Activated T-cell treated with anti-CD3 and anti-CD28 coated beads, Interleukin-2, amount 50 U/mL, for 1 hour (primary cell): ENCODE results near the gene TMEM19.
"Not testable (repeated sequence)": the region's sequence is repeated elsewhere in the genome, so short reads cannot be mapped to it uniquely, and the experiment has no call there.

Experiments used
- DNase-seq: peaks from one replicate; pipeline ENCODE4 v3.0.0-alpha.2; 2020

The TMEM19 gene

DNA sequence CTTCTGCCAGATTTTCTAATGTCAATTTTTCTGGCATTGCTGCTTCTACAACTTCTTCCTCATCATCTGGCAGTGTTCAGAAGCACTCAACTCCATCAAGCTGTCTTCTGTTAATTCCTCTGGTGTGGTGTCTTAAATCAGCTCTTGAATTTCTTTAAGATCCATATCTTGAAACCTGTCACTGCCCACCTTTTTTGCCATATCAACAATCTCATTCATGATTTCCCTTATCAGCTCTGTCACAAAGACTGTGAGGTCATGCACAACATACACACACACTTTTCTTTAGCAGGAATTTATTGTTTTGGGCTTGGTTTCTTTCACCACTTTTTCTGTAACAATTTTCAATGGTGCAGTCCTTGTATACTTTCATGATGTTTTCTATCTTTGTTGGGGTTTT, 14.6 kb upstream of the TMEM19 start:
- DNase-seq, result no peak

DNA sequence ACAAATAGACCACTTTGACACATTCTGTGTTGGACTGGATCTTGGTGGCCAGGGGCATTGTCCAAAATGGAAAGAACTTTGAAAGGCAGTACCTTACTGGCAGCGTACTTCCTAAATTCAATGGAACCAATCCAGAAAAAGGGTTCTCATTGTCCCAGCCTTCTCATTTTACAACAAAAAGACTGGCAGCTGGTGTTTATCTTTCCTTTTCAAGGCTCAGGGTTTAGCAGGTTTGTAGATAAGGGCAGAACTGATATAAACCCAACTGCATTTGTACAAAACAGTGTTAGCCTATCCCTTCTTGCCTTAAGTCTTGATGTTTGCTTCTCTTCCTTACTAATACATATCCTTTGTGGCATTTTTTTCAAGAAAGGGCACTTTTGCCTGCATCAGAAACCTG, 14.1 kb upstream of the TMEM19 start:
- DNase-seq, result no peak

DNA sequence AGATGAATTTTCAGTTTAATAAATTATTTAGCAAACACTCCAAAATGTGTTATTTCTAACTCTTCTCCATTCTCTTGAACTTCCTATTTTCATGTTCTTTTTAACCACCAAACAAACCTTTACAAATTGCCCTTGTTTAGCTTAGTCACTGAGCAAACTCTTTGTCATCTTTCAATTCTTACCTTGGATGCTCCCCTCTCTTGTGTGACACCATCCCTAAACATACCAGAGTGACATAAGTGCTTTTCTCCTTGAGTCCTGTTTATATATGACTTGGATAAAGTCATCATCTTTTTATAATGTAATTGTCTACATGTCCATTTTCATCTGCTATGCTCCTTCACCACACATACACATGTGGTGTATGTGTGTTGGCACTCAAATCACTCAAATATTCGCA, 3.4 kb upstream of the TMEM19 start:
- no peak for DNase-seq

DNA sequence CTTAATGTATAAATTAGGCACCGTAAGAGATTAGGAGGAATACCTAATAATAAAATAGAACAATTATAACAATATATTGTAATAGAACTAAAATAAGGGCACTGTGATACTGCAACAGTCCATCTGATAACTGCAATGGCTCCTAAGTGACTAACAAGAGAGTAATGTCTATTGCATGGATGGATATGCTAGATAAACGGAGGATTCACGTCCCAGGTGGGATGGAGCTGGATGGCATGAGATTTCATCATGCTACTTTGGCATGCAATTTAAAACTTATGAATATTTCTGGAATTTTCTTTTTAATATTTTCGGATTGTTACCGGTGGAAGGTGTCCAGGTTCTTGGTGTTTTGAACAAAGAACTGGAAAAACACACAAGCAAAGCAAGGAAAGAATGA, 2.2 kb upstream of the TMEM19 start:
- DNase-seq, result no peak

DNA sequence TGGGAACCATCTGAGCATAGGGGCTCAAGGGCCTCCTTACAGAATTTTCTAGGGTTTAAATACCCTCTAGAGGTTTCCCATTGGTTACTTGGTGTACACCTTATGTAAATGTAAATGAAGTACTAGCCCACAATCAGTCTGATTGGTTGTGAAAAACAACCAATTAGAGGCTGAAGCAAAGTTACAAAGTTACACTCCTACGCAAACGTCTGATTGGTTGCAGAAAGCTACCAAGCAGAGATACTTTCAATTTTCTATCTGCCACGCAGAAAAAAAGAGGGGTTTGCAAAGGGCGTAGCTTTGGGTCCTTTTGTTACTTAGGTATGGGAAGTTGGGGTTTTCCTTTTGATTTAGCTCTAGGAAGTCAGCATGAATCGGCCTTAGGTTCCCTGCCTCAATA, 1.8 kb upstream of the TMEM19 start:
- no peak for DNase-seq

DNA sequence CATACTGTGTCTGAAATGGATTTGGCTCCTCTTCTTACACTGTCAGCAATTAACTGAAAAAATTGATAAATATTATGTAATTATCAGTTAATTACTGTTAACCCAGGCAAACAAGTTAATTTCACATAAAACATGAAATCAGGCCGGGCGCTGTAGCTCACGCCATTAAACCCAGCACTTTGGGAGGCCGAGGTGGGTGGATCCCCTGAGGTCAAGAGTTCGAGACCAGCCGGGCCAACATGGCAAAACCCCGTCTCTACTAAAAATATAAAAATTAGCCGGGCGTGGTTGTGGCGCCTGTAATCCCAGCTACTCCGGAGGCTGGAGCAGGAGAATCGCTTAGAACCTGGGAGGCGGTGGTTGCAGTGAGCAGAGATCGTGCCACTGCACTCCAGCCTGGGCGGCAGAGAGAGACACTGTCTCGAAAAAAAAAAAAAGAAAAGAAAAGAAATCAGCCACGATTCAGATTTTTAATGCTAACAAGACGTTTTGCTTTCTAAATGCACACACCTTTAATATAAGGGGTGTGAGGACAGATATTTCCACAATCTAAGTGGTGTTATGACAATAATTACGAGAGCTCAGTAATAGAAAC, 473 bp upstream of the TMEM19 start:
- DNase-seq, result no peak

DNA sequence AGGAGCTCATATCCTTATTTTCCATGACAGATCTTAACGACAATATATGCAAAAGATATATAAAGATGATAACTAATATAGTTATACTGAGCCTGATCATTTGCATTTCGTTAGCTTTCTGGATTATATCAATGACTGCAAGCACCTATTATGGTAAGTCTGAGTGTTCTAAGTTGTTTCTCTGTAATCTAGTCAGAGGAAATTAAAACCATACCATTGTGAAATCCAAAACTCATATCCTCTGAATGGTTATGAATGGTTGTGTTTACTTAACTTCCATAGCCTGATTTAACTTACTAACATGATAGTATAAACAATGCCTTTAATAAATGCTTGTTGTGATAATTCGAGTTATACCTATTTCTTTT, 760 bp downstream of the TMEM19 start:
- DNase-seq, result no peak

DNA sequence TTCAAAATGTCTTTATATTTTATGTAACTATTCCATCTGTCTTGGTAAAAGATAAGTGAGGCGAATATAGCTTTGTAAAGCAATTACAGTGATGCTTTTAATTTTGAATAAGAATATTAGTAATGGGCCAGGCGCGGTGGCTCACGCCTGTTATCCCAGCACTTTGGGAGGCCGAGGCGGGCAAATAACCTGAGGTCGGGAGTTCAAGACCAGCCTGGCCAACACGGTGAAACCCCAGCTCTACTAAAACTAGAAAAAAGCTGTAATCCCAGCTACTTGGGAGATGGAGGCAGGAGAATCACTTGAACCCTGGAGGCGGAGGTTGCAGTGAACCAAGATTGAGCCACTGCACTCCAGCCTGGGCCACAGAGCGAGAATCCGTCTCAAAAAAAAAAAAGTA, 1.3 kb downstream of the TMEM19 start:
- not testable (repeated sequence) for DNase-seq

DNA sequence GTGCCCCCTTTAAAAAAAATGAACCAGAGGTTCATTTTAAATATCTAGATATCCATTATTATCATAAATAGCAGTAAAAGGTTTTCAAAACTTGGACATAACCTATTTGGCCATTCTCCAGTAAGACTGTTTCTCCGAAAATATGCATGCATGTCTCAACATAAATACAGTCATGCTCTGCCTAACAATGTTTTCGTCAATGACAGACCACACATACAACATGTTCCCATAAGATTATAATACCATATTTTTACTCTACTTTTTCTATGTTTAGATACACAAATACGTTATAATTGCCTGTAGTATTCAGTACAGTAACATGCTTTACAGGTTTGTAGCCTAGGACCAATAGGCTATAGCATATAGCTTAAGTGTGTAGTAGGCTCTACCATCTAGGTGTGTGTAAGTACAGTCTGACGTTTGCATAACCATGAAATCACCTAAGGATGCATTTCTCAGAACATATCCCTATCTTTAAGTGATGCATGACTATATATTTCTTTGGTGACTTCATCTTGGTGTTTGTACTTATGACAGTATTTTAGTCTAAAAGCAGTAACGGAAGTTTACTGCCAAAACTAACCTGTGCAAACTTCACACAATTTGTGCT, 3.2 kb downstream of the TMEM19 start:
- DNase-seq, result no peak

DNA sequence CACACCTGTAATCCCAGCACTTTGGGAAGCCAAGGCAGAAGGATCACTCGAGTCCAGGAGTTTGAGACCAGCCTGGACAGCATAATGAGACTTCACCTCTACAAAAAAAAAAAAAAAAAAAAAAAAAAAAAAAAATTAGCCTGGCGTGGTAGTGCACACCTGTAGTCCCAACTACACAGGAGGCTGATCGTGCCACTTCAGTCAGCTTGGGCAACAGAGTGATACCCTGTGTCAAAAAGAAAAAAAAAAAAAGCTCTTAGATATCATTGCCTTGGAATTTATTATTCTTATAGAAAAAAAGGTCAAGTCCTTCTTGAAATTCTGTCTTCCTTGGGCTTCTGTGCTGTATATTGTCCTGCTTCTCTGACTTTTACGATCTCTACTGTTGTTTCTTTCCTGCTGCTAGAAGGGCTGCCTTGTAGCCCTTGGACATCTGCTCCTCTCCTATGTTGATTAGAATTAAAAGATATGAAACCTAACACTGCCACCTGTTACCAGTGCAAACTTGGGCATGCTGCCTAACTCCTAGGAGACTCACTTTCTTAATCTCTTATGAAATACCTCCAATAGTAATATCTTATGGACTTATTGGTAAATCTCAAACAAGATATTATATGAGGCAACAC, 5.7 kb downstream of the TMEM19 start:
- DNase-seq, result no peak

DNA sequence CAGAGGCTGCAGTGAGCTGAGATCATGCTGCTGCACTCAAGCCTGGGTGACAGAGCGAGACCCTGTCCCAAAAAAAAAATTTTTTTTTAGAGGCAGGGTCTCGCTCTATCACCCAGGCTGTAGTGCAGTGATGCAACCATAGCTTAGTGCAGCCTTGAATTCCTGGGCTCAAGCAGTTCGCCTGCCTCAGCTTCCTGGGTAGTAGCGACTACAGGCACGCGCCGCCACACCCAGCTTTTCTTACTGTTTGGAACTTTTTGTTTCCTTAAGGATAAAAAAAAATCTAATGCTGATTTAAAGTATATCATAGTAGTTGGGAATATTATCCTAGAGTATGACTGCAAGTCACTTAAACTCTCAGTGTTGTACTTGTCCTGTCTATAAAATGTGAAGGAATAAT, 7.2 kb downstream of the TMEM19 start:
- DNase-seq, result no peak

DNA sequence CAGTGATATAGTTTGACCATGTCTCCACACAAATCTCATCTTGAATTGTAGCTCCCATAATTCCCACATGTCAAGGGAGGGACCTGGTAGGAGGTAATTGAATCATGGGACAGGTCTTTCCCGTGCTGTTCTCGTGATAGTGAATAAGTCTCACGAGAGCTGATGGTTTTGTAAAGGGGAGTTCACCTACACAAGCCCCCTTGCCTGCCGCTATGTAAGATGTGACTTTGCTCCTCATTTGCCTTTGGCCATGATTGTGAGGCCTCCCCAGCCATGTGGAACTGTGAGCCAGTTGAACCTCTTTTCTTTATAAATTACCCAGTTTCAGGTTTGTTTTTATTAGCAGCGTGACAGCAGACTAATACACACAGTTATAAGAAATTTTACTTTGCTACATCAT, 7.8 kb downstream of the TMEM19 start:
- DNase-seq, result not testable (repeated sequence)

DNA sequence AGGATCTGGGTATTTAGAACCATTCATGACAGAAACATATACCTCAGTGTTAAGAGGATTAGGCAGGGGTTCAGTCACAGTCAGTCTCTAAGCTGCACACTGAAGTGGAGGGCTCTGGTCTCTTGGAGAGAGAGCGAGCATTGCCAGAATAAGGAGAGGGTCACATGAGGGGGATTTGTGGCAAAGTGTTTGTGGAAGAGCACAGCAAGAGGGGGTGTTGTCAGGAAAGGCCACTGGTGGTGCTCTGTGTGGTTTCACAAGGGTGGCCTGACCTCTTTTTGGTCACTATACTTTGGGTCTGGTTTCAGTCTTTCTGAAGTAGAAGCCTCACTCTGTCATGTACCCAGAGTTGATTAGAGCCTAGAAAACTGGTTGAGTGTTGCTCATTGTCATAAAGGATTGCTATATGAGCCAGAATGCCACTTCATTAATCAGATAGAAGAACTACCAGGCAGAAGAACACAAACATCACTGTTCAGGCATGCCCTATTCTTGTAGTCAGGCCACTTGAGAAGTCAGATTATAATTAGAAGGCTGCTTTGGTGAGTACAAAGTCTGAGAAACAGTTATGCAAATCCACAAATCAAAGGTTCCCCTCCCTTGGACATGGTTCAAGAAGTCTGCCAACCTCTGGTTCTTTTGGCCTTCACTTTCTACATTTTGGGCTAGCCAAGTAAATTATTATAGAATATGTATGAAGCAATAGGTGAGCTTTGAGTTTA, 8.4 kb downstream of the TMEM19 start:
- DNase-seq, result no peak

DNA sequence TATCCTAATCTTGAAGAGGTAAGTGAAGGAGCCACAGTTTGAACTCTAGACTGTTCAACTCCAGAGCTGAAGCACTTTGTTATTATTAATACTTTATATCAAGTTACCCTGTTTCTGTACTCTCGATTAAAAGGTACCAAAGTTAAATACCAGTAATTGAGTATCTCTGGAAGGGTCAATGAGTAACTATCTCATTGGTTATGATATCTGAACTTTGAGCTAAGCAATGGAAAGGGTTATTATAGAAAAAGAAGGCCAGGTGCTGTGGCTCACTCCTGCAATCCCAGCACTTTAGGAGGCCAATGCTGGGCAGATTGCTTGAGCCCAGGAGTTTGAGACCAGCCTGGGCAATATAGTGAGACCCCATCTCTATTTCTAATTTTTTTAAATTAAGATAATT, 9.9 kb downstream of the TMEM19 start:
- DNase-seq, result no peak

DNA sequence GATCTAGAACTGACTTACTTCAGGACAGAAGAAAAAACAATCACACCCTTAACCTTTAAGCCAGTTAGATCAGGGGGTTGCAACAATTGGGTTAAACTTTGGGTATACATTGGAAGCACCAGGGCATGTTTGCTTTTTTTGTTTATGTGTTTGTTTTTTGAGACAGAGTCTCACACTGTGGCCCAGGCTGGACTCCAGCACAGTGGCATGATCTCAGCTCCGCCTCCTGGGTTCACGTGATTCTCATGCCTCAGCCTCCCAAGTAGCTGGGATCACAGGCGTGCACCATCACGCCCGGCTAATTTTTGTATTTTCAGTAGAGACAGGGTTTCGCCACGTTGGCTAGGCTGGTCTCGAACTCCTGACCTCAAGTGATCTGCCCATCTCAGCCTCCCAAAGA, 16.3 kb downstream of the TMEM19 start:
- DNase-seq, result not testable (repeated sequence)

DNA sequence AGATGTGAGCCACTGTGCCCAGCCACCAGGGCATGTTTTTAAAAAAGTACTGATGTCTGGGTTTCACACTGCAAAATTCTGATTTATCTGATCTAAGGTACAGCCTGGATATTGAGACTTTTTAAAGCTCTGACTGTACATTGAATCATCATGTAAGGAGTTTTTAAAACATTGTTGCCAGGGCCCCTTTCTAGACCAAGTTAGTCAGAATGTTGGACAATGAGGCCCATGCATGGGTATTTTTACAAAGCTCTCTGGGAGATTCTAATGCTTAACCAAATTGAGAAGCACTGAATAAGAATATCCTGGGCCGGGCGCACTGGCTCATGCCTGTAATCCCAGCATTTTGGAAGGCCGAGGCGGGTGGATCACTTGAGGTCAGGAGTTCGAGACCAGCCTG, 16.7 kb downstream of the TMEM19 start:
- no peak for DNase-seq

DNA sequence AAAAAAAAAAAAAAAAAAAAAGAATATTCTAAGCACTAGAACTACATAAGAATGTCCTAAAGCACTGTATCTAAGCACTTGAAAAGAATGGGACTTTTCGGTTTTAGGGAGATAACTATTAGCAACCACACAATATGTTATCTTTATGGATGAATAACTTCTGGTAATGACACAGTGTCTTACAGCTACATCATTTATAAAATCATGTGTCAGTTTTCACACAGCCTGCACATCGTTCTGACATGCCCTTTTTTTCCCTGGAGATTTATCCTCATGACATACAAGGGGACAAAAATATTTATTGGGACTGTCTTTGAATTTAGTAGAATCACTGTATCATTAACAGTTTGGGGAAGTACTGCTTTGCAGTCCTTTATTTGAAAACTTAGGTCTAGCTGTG, 17.3 kb downstream of the TMEM19 start:
- DNase-seq, result no peak

DNA sequence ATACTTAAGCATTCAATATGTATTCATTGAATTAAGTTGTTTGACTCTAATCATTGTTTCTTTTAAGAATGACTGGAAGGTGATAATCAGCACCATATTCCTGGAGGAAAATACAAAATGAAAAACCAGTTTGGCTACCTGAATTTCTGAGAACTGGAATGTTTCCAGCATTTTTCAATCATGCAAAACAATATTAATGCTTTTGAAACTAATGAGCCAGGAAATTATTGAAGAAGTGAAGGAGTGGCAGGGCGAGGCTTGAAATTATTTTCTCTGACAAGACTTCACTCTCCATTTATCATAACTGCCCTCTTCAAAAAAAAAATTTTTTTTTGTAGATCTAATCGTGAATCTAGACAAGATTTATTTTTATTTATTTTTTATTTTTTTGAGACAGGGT, 19.0 kb downstream of the TMEM19 start:
- no peak for DNase-seq

DNA sequence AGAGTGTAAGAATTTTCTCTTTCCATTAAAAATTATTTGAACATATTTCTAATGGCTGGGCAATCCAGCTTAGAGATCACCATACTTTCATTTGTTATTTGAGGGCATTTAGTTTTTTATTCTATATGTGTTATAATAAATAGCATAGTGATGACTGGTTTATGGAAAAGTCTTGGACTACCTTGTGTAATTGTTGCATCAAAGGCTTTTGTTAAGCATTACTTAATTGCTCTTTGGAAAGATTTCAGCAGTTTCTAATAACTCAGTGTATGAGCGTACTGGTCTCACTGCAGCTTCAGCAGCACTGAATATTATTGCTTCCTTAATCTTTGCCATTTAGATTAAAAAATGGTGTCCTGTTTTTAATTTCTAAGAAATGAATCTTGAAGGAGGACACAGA, 22.8 kb downstream of the TMEM19 start:
- DNase-seq, result no peak

DNA sequence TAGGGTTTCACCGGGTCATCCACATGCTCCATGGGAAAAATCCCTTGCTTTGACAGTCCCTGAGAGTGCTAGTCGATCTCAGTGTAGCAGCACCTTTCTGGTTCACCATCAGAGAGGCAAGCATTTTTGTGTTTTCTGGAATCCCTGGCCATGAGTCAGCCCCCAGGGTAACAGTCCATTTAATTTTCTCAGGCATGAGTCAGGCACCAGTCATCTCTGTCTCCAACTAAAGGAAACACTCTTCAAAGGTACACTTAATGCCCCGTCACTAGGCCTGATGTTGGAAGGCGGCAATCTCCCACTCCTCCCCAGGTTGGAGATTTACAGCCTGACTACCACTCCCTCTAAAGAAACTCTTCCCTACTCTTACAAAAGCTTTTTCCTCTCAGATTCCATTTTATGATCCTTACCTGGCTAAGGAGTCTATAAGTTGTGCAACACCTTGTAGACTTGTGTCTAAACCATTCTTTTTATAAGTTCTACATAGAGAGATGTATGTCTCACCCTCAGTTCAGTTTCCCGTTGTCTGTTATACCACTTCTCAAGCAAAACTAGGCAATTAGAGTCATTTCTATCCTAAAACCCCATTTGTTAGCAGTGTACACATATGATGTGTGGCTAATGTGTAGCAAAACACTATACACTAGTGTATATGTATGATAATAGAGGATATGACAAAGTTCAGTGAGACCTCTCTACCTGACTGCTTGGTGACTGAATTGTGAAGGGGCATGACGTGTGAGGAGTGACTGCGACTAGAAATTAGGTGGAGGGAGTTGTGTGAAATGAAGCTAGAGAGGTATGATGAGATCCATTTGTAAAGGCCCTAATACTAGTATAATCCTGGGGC, 24.6 kb downstream of the TMEM19 start:
- no peak for DNase-seq

DNA sequence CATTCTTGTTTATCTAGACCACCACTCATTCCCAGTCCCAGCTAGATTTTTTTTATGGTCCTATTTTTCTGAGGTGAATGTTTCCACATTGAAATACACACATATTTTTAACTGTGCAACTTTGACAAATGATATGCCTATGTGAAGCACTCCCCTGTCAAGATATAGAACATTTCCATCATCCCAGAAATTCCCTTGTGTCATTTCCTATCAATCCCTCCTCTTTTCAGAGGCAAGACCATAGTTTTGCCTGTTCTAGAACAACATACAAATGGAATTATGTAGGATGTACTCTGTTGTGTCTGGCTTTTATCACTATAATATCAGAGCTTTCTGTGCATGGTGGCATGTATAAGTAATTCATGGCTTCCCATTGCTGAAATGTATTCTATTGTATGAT, 32.7 kb downstream of the TMEM19 start:
- no peak for DNase-seq

DNA sequence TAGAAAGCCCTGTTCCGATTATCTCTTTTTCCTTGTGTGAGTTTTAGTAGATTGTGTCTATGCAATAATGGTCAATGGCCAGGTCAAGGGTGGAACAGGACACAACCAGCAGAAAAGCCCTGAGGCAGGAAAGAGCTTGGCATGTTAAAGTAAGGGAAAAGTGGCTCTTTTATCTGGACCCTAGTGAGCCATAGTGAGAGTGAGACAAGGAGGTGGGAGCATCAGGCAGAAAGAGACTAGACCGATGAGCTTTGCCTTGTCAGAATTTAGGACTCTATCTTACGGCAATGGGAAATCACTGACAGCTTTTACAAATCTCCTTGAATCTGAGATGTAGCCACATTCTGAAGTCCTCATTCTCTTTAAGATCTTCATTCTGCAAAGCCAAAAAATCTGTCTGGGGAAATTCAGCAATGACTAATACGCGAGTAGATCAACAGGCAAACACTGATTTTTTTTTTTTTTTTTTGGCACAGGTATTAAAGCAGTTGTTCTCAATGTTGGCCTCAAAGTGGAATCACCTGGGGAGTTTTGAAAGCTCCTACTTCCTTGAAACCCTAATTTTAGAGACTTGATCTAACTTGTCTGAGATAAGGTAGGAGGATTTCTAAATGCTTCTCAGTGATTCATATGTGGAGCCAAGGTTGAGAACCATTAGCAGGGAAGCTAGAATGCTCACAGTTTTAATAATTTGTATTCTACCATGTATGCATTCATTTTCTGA, 33.9 kb downstream of the TMEM19 start:
- DNase-seq, result no peak
